ENCODE data around the gene ANKRD35. TPM values are rescaled to one million over a fixed set of nuclear protein-coding genes. Genes with fewer than 3 reads are reported as not detected.

Gene ANKRD35
- total RNA-seq, 3 donors from 2014 or later (not counting 1 experiment from before 2014, with no cell fraction given), result 0.14 to 0.23 (median 0.23) TPM

- no peak overlapping the region for H3K27ac ChIP-seq (ENCODE audit: low read length)
- H3K9me3 ChIP-seq (ENCODE audit: control insufficient read depth, insufficient read depth, low read length), result no peaks in the 10 kb centered on the region
- ATAC-seq, result no peak
- Mint-ChIP-seq H3K4me3 (no peak overlapping the region), H3K27me3 (ENCODE audit: low read depth in 2 of 2) (no peaks in the 10 kb centered on the region), H3K27ac (no peak overlapping the region), H3K9me3 (no peaks in the 10 kb centered on the region), H3K36me3 (no peaks in the 10 kb centered on the region), H3K4me1 (no peaks in the 10 kb centered on the region)
- H3K27me3 ChIP-seq (ENCODE audit: control insufficient read depth, insufficient read depth, low read length), result no peaks in the 10 kb centered on the region
- H3K36me3 ChIP-seq (ENCODE audit: control insufficient read depth, insufficient read depth, low read length), result no peaks in the 10 kb centered on the region
- WGBS (ENCODE audit: insufficient coverage), result 100% methylated on average over 1 of the region's 1 CpG
- TF ChIP-seq CTCF (IDR thresholded peaks at IDR 0.05), result no peak
- DNase-seq, result no peak
- H3K4me3 ChIP-seq (ENCODE audit: low read length), result no peak overlapping the region
- intact Hi-C loops (cut with micrococcal nuclease), result no loop called here
- H3K4me1 ChIP-seq (ENCODE audit: control insufficient read depth, insufficient read depth, low read length), result no peaks in the 10 kb centered on the region
These were observed 12.3 kb upstream of the ANKRD35 start for GRCh38 chr1:145897969-145898368.

- DNase-seq (no peak), ATAC-seq (no peak)
- no peak for TF ChIP-seq CTCF (IDR thresholded peaks at IDR 0.05)
- Histone ChIP-seq H3K27me3 (ENCODE audit: control insufficient read depth, insufficient read depth, low read length) (no peaks in the 10 kb centered on the region), H3K4me3 (ENCODE audit: low read length) (no peak overlapping the region), H3K36me3 (ENCODE audit: control insufficient read depth, insufficient read depth, low read length) (no peaks in the 10 kb centered on the region), H3K4me1 (ENCODE audit: control insufficient read depth, insufficient read depth, low read length) (no peaks in the 10 kb centered on the region), H3K9me3 (ENCODE audit: control insufficient read depth, insufficient read depth, low read length) (no peaks in the 10 kb centered on the region), H3K27ac (ENCODE audit: low read length) (no peak overlapping the region)
- intact Hi-C loops (cut with micrococcal nuclease), result no loop called here
- Mint-ChIP-seq H3K27ac (no peak overlapping the region), H3K9me3 (no peaks in the 10 kb centered on the region), H3K36me3 (no peaks in the 10 kb centered on the region), H3K4me1 (no peaks in the 10 kb centered on the region), H3K4me3 (no peak overlapping the region), H3K27me3 (ENCODE audit: low read depth in 2 of 2) (no peaks in the 10 kb centered on the region)
- 83% methylated on average over 1 of the region's 1 CpG for WGBS (ENCODE audit: insufficient coverage)
These were observed 9.8 kb upstream of the ANKRD35 start for GRCh38 chr1:145895471-145895870.

GRCh38 chr1:145893306-145894055 is 7.8 kb upstream of the ANKRD35 start:
- Mint-ChIP-seq H3K4me3 (no peak overlapping the region), H3K4me1 (no peaks in the 10 kb centered on the region), H3K27ac (no peak overlapping the region), H3K36me3 (no peaks in the 10 kb centered on the region), H3K27me3 (ENCODE audit: low read depth in 2 of 2) (no peaks in the 10 kb centered on the region), H3K9me3 (no peaks in the 10 kb centered on the region)
- DNase-seq (no peak), ATAC-seq (no peak)
- Histone ChIP-seq H3K27me3 (ENCODE audit: control insufficient read depth, insufficient read depth, low read length) (no peaks in the 10 kb centered on the region), H3K4me1 (ENCODE audit: control insufficient read depth, insufficient read depth, low read length) (no peaks in the 10 kb centered on the region), H3K9me3 (ENCODE audit: control insufficient read depth, insufficient read depth, low read length) (no peaks in the 10 kb centered on the region), H3K36me3 (ENCODE audit: control insufficient read depth, insufficient read depth, low read length) (no peaks in the 10 kb centered on the region), H3K27ac (ENCODE audit: low read length) (no peak overlapping the region), H3K4me3 (ENCODE audit: low read length) (no peak overlapping the region)
- intact Hi-C loops (cut with micrococcal nuclease), result no loop called here
- TF ChIP-seq CTCF (IDR thresholded peaks at IDR 0.05), result no peak
- WGBS (ENCODE audit: insufficient coverage), result 89% methylated on average over 7 of the region's 7 CpGs

All from natural killer cell (primary cell).